Measurements from ENCODE around the gene MYO5C.

The MYO5C gene

GRCh38 chr15:52206446-52206845 lies 89.2 kb downstream of the MYO5C start:
- Histone ChIP-seq H3K9me3 (no peaks in the 10 kb centered on the region), H3K27ac (no peak overlapping the region), H4K20me1 (no peaks in the 10 kb centered on the region), H3K4me3 (no peak overlapping the region), H3K27me3 (no peaks in the 10 kb centered on the region), H3K9ac (no peak overlapping the region; the same call in 1 of the 2 replicates), H3K4me1 (no peaks in the 10 kb centered on the region), H3K4me2 (no peak overlapping the region), H3K36me3 (peaks cover 69% of the 10 kb centered on the region)
- TF ChIP-seq Cebpa-rat (IDR thresholded peaks at IDR 0.05) = no peak

GRCh38 chr15:52204657-52205056 lies 90.9 kb downstream of the MYO5C start:
- TF ChIP-seq Cebpa-rat (IDR thresholded peaks at IDR 0.05) = no peak
- no peak overlapping the region for H3K9ac ChIP-seq
- no peak overlapping the region for H3K27ac ChIP-seq
- H3K4me2 ChIP-seq = no peak overlapping the region
- H3K4me3 ChIP-seq = no peak overlapping the region
- H3K9me3 ChIP-seq = no peaks in the 10 kb centered on the region
- H3K27me3 ChIP-seq = no peaks in the 10 kb centered on the region
- no peaks in the 10 kb centered on the region for H4K20me1 ChIP-seq
- peaks cover 65% of the 10 kb centered on the region for H3K36me3 ChIP-seq
- no peaks in the 10 kb centered on the region for H3K4me1 ChIP-seq

GRCh38 chr15:52200831-52201365 lies 94.7 kb downstream of the MYO5C start:
- no peak overlapping the region for H3K4me3 ChIP-seq
- H3K9me3 ChIP-seq = no peaks in the 10 kb centered on the region
- no peaks in the 10 kb centered on the region for H3K27me3 ChIP-seq
- no peaks in the 10 kb centered on the region for H3K4me1 ChIP-seq
- no peak overlapping the region for H3K4me2 ChIP-seq
- no peak overlapping the region for H3K9ac ChIP-seq
- H3K27ac ChIP-seq = no peak overlapping the region
- TF ChIP-seq Cebpa-rat (IDR thresholded peaks at IDR 0.05) = no peak
- H4K20me1 ChIP-seq = no peaks in the 10 kb centered on the region
- peaks cover 69% of the 10 kb centered on the region for H3K36me3 ChIP-seq

GRCh38 chr15:52199271-52199670 lies 96.3 kb downstream of the MYO5C start:
- no peaks in the 10 kb centered on the region for H4K20me1 ChIP-seq
- no peak for TF ChIP-seq Cebpa-rat (IDR thresholded peaks at IDR 0.05)
- no peak overlapping the region for H3K27ac ChIP-seq
- no peak overlapping the region for H3K4me2 ChIP-seq
- H3K36me3 ChIP-seq = peaks cover 70% of the 10 kb centered on the region
- no peaks in the 10 kb centered on the region for H3K27me3 ChIP-seq
- H3K4me1 ChIP-seq = no peaks in the 10 kb centered on the region
- H3K9ac ChIP-seq = no peak overlapping the region
- no peak overlapping the region for H3K4me3 ChIP-seq
- H3K9me3 ChIP-seq = no peaks in the 10 kb centered on the region

- Histone ChIP-seq H3K27ac (no peak overlapping the region), H3K27me3 (no peaks in the 10 kb centered on the region), H3K9me3 (no peaks in the 10 kb centered on the region), H3K4me2 (no peak overlapping the region), H3K36me3 (peaks cover 64% of the 10 kb centered on the region), H3K9ac (no peak overlapping the region), H3K4me1 (no peaks in the 10 kb centered on the region), H4K20me1 (no peaks in the 10 kb centered on the region), H3K4me3 (no peak overlapping the region)
- no peak for TF ChIP-seq Cebpa-rat (IDR thresholded peaks at IDR 0.05)
Observed at GRCh38 chr15:52196891-52197290, 98.7 kb downstream of the MYO5C start.

- H3K9ac ChIP-seq = no peak overlapping the region
- peaks cover 47% of the 10 kb centered on the region for H3K36me3 ChIP-seq
- H4K20me1 ChIP-seq = no peaks in the 10 kb centered on the region
Observed at GRCh38 chr15:52193791-52194190, 101.8 kb downstream of the MYO5C start.

GRCh38 chr15:52193321-52193720 lies 102.3 kb downstream of the MYO5C start:
- Histone ChIP-seq H3K36me3 (peaks cover 45% of the 10 kb centered on the region), H3K4me3 (no peak overlapping the region), H3K9me3 (no peaks in the 10 kb centered on the region), H3K4me2 (no peak overlapping the region), H3K27ac (no peak overlapping the region), H4K20me1 (no peaks in the 10 kb centered on the region), H3K27me3 (no peaks in the 10 kb centered on the region), H3K9ac (no peak overlapping the region), H3K4me1 (no peaks in the 10 kb centered on the region)
- no peak for TF ChIP-seq Cebpa-rat (IDR thresholded peaks at IDR 0.05)

More at GRCh38 chr15:52193791-52194190, 101.8 kb downstream of the MYO5C start:
- Histone ChIP-seq H3K4me1 (no peaks in the 10 kb centered on the region), H3K27me3 (no peaks in the 10 kb centered on the region), H3K4me3 (no peak overlapping the region), H3K27ac (no peak overlapping the region), H3K9me3 (no peaks in the 10 kb centered on the region), H3K4me2 (no peak overlapping the region)
- no peak for TF ChIP-seq Cebpa-rat (IDR thresholded peaks at IDR 0.05)

- no peaks in the 10 kb centered on the region for H3K4me1 ChIP-seq
- TF ChIP-seq Cebpa-rat (IDR thresholded peaks at IDR 0.05) = no peak
- H3K36me3 ChIP-seq = peaks cover 24% of the 10 kb centered on the region
- H3K9ac ChIP-seq = no peak within 1 kb of the TSS
- H3K4me2 ChIP-seq = no peak within 1 kb of the TSS
- H3K27ac ChIP-seq = no peak within 1 kb of the TSS
- H3K4me3 ChIP-seq = no peak within 1 kb of the TSS
- H3K27me3 ChIP-seq = no peaks in the 10 kb centered on the region
- no peaks in the 10 kb centered on the region for H4K20me1 ChIP-seq
- no peaks in the 10 kb centered on the region for H3K9me3 ChIP-seq
Observed at GRCh38 chr15:52191207-52191606, 104.4 kb downstream of the MYO5C start, which contains the start of gene GNB5. TSS of gene GNB5 (minus strand) at chr15:52191392. CDS start at chr15:52184676, 6,716 bp downstream.

GRCh38 chr15:52186651-52187486 lies 108.7 kb downstream of the MYO5C start:
- Histone ChIP-seq H3K9me3 (peaks cover 3% of the 10 kb centered on the region; the same call in 1 of the 2 replicates), H3K36me3 (no peaks in the 10 kb centered on the region), H3K27me3 (no peaks in the 10 kb centered on the region), H3K4me3 (no peak overlapping the region), H3K27ac (no peak overlapping the region), H4K20me1 (no peaks in the 10 kb centered on the region), H3K4me2 (no peak overlapping the region), H3K4me1 (no peaks in the 10 kb centered on the region), H3K9ac (no peak overlapping the region)
- TF ChIP-seq Cebpa-rat (IDR thresholded peaks at IDR 0.05) = no peak

GRCh38 chr15:52185151-52185561 lies 110.4 kb downstream of the MYO5C start:
- Histone ChIP-seq H3K9ac (no peak overlapping the region), H3K4me1 (peaks cover 11% of the 10 kb centered on the region), H3K4me3 (no peak overlapping the region), H3K27me3 (peaks cover 6% of the 10 kb centered on the region; the same call in 1 of the 2 replicates), H3K9me3 (peaks cover 3% of the 10 kb centered on the region; the same call in 1 of the 2 replicates), H4K20me1 (no peaks in the 10 kb centered on the region), H3K36me3 (no peaks in the 10 kb centered on the region), H3K27ac (no peak overlapping the region), H3K4me2 (no peak overlapping the region)
- no peak for TF ChIP-seq Cebpa-rat (IDR thresholded peaks at IDR 0.05)

Data from BLaER1 (cell line).